Stimulated activated CD4-positive, alpha-beta T cell treated with anti-CD3 and anti-CD28 coated beads, TNF-alpha, amount 100 ng/mL, for 24 hours (primary cell): Measurements from ENCODE around the gene MUC5B.

Experiments used
- DNase-seq, 3 experiments: peaks; one replicate each; pipeline ENCODE4 v3.0.0-alpha.2; 2020; ENCODE audit warnings: low read depth in 3 of 3

MUC5B gene

DNA sequence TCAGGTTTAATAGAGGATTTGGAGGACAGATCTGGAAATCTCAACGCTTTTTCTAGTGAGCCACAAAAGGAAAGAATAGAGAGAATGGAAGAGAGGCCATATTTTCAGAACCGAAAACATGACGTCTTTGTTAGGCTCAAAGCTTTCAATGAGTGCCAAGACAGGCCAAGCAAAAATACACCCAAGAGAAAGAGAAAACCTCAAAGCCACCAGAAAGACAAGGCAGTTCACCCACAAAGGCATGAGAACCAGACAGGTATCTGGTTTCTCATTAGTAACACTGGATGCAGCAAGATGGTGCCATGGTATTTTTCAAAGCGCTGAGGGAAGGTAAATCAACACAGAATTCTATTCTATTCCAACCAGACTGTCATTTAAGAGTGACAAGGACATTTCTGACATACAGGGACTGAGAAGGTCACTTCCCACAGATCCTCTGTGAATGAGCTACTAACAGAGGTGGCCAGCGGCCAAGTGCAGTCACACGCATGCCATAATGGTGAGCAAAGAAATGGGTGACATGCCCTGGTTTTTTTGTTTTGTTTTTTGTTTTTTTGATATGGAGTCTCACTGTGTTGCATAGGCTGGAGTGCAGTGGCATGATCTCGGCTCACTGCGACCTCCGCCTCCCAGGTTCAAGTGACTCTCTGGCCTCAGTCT, 44.7 kb downstream of the MUC5B start:
- DNase-seq = no peak

DNA sequence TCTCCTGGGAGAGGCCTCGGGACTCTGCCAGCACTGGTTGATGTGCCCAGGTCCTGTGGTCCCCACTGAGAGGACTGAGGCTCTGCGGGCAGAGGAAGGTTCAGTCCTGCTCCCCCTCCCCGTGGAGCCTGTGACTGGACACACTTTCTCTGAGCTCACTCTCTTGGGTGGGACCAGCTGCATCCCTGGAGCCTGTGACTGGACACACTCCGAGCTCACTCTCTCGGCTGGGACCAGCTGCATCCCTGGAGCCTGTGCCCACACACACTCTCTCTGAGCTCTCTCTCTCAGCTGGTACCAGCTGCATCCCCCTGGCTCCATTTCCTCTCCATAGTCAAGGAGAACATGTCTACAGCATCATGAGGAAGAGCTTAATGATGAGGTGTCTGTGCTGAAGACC, 47.1 kb downstream of the MUC5B start:
- DNase-seq = no peak

DNA sequence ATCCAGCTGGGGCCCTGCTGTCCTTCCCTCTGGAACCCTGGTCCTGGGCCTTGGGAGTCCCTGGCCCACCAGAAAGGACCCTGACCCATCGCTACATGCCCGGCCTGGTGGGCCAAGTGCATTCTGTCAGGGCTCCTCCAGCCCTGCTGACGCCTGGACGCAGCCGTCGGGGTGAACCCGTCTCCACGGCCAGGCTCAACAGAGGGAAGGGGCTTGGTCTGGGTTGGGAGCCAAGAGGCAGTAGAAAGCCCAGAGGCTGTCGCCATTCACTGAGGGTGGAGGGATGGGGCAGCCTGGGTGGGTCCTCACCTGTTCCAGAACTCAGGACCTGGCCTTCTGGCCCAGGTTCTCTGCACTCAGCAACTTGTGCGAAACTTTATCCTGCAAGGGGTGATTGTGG, 47.6 kb downstream of the MUC5B start:
- no peak for DNase-seq

DNA sequence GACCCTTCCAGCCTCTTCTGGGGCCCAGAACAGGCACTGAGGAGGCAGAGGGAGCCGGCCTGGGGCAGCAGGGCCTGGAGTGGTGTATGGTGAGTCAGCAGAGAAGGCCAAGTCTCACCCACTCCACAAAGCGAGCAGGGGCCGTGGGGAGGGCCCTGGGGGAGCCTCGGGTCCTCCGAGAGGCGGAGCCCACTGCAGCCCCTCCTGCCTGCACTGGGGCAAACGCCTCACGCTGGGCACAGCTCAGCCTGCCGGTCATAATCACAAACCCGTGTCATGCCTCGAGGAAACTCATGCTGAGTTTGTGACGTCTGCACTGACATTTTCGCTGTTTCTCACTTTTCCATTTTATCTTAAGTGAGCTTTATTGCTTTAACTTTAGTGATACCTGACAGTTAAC, 48.1 kb downstream of the MUC5B start:
- DNase-seq = no peak

DNA sequence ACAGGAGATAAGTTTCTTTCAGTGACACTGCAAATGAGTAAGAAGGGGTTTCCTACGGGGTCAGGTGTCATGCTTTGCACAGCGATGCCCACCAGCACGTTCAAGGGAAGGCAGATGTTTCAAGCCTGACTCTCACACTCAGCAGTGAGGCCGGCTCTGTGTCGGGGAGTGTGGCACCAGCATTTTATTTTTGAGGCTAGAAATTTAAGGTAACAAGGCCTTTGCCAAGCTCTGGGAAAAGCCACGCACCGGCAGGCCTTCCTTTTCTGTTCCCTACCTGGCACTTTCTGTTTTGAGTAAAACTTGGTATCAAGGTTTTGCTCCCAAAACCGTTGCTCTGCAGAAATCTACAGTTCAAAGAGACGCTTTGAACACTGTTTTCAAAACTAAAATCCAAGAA, 48.5 kb downstream of the MUC5B start:
- no peak for DNase-seq

DNA sequence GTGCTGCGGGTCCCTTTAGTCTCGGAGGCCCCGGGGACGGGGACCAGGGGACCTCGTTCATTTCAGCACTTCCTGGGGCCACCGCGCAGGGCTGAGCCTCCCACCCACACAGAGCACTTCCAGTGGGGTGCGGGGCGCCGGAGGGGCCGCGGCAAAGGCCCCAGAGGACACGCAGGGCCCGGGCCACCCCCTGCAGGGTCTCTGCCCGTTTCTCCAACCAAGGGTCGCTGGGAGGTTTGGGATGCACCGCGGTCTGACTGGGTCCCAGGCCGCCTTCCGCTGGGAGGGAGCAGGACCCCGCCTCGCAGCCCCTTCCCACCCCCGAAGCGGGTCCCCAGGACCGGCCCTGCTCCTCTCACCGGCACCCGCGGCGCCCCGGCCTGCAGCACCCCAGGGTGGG, 49.1 kb downstream of the MUC5B start:
- no peak for DNase-seq

DNA sequence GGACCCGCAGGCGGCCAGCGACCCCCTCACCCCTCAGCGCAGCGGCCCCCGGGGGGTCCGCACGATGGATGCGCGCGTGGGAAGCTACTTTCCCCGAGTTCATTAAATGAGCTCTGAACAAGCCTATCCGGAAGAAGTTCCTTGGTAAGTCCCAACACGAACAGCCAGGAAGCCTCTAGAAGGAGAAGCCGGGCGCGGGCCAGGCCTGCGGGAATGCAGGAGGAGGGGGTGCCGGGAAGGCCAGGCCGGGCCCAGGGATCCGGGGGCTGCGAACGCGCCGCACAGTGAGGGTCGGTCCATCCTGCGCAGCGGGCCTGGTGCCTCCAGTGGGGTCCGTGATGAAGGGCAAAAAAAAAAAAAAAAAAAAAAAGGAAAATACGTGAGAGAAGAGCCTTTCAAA, 49.7 kb downstream of the MUC5B start:
- DNase-seq = no peak

DNA sequence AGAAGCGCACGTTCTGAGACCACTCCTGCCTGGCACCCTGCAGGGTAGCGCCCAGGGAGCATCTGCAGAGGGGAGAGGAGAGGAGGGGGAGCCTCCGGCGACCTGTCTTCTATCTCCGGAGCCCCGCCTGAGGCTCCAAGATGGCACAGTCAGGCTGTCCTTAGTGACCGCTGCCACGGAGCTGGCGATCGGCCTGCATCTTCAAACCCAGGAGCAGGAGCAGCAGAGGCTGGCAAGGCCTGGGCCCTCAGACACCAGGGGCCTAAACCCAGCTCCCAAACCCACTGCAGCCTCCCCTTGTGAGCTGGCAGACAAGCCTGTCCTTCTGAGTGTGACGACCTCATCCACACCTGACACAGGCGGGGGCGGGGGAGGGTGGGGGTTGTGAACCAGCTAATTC, 51.6 kb downstream of the MUC5B start:
- no peak for DNase-seq

DNA sequence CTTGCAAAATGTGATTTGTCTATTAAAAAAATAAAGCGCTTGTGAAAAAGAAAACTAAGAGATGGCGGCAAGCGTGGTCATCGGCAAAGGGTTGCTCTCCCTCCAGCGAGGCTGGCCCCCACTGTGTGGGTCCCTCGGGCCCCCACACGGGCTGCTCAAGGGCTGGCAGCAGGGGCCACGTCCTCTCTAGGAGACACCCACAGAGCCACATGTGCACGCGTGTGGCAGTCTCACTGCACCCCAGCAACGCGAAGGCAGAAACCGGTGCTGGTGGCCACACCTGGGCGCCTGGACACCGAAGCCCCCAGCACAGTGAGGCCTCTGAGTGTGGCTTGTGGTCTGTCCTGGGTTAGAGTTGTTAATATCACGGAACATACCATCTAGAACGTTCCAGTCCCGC, 52.2 kb downstream of the MUC5B start:
- no peak for DNase-seq

DNA sequence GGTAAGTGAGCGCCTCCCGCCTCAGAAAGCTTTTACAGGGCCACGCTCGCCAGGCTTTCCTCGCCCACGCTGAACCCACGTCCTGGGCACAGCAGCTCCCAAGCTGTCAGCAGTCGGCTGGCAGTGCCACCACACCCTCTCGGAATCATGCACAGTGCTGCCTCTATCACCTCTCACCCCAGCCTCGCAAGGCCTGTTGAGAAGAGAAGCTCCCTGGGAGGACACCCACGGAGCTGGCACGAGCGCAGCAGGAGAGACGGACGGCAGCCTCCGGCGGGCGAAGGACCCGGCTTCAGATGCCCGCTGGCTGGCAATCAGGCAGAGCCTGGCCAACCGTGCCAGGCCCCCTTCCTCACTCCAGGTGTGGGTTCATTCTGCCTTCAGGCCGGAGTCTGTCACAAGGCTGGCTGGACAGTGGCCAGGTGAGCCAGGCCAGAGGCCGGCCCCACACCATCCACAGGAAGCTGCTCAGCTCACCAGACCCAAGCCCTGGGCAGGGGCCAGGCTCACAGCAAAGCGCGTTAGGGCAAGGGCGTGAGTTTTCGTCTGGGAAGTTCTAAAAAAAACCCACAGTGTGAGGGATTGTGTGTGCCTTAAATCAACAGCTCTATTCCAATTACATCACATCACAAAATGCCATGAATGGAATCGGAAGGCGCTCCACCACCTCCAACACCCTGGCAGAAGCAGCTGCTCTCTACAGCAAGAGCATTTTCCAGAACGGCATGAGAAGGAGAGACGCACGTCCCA, 53.4 kb downstream of the MUC5B start:
- no peak for DNase-seq

DNA sequence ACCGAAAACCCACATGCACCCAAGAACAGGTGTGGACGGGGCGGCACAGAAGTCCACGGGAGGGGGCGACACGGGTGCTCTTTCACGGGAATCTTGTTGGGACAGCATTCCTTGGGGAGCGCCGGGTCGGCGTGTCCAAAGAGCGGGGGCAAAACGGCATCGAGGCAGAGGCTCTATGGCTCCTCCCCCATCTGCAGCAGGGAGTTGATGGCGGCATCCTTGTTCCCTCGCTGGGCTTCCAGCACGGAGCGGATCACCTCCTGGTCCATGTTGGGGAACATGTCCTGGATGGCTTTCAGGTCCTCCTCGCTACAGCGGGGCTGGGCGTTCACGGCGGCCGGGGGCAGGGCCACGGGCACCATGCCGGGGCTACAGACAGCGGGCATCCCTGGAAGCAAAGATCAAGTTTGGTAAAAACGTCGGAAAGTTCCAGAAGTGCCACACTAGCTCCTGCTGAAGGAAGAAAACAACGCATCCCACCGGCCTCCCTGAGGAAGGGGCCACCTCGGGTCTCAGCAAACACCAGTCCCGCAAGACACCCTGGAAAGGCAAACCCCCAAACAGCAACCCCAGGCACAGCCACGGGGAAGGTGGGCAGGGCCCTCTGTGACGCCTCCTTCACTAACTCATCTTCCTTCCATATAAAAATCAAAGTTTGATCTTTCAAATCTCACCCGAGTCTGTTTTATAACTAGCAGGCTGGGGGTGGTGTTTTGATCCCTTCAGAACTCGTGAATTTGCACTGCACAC, 54.2 kb downstream of the MUC5B start:
- DNase-seq = no peak

DNA sequence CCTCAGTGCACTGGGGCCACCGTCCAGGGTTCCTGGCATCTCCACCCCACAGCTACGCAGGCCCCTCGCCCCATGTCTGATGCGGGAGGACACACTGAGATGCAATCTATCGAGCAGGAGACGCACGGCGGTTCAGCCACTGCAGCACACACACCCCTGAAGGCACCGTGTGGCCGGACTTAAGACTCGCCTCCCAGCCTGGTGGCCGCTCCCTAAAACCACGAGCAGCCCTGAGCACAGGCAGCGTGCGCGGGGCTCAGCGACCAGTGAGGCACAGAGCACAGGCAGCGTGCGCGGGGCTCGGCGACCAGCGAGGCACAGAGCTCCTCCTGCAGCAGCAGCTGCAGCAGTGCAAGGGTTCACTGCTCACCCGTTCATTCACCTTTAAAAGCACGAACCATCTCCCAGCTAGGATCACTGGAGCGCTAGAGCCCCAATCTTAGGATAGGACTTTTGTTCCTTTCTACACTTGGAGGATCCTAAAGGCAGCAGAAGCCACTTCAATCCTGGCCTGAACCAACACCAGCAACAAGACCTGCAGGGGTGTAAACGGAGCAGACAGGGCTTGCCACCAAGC, 55.2 kb downstream of the MUC5B start:
- DNase-seq = no peak

DNA sequence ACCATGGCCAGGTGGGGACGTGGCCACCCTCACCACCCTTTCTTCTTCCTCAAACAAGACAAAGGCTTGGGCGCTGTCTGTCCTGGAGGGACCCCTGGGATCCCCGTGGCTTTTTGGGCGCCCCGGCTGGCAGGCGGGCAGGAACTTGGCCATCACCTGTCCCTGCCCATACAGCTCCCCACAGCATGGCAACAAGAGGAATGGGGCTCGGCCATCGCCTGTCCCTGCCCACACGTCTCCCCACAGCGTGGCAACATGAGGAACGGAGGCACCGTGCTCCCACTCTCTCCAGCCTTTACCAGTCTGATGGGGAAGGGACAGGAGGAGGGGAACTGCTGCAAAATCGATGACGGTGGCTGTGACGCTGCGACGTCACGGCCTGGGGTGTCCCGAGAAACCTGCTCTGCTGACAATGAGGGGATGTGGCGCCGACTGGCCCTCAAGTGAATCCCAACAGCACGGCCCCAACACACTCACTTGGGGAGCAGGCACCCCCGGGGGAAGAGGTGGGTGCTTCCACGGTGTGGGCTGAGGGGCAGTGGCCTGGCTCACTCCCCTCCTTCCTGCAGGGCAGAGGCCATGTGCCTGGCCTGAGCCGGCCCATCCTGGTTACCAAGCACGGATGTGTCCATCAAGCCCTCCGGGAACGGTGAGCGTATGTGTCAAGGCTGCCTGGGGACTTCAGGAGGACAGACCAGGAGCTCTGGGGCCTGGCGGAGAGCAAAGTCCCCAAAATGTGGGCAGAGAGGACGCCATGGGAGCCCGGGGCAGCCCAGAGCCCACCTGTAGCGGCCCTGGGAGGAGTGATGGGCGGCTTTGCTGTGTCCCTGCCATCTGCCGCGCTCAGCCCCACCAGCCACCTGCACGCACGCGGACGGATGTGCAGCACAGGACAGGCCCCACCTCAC, 56.2 kb downstream of the MUC5B start:
- no peak for DNase-seq

DNA sequence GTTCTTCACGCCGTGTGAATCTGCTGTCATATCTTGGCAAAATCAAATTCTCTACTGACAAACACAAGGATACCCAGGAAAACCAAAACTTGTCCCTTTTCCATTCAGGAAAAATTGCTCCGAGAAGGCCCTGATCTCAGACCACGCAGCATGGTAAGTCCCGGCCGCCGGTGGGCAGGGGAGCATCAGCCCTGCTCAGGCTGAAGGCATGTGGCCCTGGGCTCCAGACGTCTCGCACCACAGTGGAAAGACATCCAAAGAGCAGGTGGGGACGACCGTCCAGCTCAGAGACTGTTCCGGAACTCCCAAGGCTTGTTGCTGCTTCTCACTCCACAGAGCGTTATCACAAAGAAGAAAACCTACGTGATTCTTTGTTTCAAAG, 56.8 kb downstream of the MUC5B start:
- no peak for DNase-seq

DNA sequence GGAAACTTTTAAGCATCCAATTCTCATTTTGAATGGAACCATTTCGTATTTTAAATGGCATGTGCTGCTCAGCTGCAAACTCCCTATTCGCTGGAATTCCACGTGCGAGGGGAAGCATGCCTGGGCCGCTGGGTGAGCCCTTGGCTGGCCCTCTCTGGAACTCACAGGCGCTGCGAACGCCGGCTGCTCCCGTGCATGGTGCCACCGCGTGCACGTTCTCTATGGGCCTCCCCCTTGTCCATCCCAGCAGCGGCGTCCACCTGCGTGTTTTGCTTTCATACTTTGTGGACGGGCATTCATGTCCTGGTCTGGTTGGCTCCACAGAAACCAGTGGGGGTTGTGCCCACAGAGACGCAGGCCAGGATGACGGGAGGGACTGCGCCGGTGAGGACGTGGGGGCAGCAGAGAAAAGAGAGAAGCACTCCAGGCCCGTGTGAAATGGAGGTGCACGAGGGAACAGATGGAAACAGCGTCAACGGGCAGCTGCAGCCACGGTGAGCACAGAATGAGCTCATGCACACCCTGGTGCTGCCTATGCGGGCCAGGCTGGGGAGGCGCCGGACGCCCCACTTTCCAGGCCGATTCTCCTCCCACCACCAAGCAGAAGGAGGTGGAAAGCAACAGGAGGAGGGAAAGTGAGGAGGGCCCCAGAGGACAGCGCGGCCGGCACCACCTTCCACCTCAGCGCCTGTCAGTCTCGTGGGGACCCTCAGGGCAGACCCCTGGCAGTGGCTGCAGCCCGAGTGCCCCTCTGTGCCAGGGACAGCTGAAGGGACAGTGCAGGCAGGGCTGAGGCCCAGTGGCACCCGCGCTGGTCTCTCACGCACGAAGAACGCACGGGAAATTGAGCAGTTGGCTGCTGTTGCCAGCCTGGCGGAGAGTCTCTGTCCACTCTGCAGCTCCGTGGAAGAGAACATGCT, 57.5 kb downstream of the MUC5B start:
- no peak for DNase-seq

DNA sequence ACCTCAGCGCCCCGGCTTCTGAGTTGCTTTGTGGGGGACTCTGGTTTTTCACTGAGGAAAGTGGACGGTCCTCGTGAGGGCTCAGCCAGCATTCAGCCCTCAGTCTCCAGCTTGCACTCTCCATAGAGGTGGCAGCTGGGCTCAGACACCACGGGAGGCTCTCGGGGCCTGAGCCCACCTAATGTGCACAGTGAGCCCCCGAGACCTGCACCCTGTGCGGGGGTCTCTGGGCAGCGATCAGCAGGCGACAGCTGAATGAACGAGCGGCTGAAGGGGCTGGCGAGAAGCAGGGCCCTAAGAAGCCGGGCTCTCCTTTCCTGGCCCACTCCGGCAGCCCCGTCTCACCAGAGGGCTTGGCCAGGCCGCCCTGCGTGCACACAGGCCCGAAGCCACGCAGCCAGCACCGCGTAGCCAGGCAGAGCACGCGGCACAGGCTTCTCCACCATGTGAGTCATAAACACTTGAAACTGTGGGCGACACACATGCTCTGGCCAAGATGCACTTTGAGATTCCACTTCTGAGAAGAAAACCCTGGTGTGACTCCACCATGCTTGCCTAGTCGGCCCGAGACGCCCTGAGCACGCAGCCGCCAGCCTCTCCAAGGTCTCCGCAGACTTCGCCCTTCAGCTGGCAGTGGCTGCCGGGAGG, 58.6 kb downstream of the MUC5B start:
- DNase-seq = no peak

DNA sequence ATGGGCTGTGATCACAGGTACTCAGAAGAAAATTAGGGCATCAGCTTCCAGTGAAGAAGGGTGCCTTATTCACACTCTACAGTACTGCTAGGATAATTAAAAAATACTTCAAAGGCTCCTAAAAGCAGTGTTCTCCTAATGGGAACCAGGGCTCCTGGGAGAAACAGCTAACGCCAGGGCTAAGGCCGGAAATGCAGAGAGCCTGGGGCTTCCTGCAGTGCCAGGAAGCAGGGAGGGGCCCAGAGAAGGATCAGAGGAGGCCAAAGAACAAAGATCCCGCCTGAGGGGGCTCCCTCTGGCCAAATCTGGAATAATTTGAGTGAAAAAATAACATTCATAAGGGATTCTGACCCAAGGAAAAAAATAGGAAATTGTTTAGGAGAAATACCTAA, 59.1 kb downstream of the MUC5B start:
- DNase-seq = no peak

DNA sequence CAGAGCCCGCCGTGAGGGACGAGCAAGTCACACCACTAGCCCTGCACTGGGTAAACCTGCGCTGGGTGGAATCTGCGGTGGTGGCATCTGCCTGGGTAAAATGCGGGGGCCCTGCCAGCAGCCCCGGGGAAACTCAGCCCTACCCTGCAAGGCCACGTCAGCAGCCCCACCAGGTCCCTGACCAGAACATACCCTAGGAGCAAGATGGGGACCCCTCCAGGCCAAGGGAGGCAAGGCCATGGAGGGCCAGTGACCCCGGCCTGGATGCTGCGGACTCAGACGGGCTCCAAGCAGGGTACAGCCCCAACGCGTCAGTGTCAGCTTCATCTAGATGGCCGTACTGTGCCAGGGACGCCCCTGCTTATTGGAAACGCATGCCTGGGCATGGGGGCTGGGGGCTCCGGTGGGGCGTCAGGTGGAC, 60.2 kb downstream of the MUC5B start:
- DNase-seq = no peak

DNA sequence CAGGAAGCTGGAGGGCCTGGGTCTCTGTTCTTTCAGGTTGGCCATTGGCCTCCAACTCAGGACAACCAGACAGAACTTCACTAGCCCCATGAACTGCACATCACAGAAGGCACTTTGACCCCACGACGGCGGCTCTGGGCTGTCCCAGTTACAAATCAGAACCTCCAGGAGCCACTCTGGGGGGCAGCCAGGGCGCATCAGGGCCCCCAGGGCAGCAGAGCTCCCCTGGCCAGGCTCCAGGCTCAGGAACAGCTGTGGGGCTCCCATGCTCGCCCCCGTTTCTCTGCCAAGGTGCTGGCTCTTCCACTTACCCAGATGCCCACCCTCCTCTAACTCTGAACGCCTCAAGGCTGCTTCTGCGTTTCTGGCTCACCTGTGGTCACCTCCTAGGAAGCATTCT, 61.0 kb downstream of the MUC5B start:
- no peak for DNase-seq

DNA sequence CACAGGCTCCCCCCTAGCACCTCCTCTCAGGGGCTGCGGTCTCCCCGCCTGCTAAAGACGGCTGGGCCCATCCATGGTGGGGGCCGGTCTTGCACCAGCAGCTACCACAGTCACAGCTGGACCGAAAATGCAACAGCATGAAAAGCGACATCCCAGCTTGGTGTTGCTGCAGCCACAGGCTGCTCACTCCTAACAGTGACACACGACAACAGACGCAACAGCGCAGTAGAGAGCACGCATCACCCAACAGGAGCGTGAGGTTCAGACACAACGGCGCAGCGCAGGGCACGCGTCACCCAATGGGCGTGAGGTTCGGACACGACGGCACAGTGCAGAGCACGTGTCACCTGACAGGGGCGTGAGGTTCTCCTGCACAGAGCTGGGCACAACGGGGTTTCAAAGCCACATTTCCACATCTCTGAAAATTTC, 62.5 kb downstream of the MUC5B start:
- DNase-seq = no peak
